ENCODE measurements around the gene TTC29. TPM values are rescaled to one million over a fixed set of nuclear protein-coding genes. Genes with fewer than 3 reads are reported as not detected.
"Not testable (repeated sequence)": the region's sequence is repeated elsewhere in the genome, so short reads cannot be mapped to it uniquely, and the experiment has no call there.

TTC29 gene
- total and polyA plus RNA-seq, 2 donors: 0.37 TPM; not detected in 1

DNA sequence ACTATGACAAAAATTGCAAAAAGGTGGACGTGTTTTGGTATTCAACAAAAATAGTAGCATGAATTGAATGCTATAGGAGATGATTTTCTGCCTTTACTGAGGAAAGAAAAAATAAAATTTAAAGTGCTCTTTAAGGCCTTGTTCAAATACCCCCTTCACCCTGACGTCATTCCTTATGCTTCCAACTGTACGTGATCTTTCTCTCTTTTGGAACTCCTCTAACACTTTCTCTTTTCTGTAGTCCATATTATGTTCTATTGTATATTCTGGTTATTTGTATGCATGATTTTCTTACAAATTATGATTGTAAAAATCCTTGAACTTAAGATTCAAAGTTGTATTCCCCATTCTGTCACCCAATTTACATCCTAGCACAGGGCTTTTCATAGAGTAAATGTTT lies 206.5 kb downstream of the TTC29 start:
- WGBS: 71% methylated on average over 3 of the region's 3 CpGs
- H3K27ac ChIP-seq (ENCODE audit: low read depth): no peak overlapping the region
- H3K4me1 ChIP-seq (ENCODE audit: insufficient read depth): no peaks in the 10 kb centered on the region
- no peak for DNase-seq (ENCODE audit: extremely low spot score)
- H3K4me3 ChIP-seq (ENCODE audit: low read depth, low read length): no peak overlapping the region
- no peaks in the 10 kb centered on the region for H3K36me3 ChIP-seq (ENCODE audit: insufficient read depth)

DNA sequence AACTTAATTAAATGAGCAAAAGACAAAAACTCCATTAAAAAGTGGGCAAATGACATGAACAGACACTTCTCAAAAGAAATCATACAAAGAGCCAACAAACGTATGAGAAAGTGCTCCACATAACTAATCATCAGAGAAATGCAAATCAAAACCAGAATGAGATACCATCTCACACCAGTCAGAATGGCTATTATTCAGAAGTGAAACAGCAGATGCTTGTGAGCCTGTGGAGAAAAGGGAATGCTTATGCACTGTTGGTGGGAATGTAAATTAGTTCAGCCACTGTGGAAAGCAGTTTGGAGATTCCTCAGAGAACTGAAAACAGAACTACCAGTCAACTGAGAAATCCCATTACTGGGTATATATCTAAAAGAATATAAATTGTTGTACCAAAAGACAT lies 222.1 kb downstream of the TTC29 start:
- 56% methylated on average over 1 of the region's 1 CpG for WGBS
- H3K36me3 ChIP-seq (ENCODE audit: insufficient read depth); DNase-seq (ENCODE audit: extremely low spot score): not testable (repeated sequence)

DNA sequence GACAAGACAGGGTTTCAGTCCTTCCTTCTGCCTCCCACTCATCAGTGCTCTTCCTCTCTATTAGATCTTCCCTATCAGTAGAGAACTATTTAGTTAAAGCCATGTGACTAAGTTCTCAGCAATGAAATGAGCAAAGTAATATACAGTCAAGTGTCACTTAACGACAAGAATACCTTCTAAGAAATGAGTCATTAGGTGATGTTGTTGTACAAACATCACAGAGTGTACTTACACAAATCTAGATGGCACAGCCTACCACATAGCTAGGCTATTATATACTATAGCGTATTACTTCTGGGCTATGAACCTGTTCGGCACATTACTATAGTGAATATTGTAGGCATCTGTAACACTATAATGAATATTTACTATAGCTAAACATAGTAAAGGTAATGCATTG lies 235.7 kb downstream of the TTC29 start:
- Histone ChIP-seq H3K4me3 (ENCODE audit: low read depth, low read length) (no peak overlapping the region), H3K4me1 (ENCODE audit: insufficient read depth) (no peaks in the 10 kb centered on the region), H3K36me3 (ENCODE audit: insufficient read depth) (no peaks in the 10 kb centered on the region), H3K27ac (ENCODE audit: low read depth) (no peak overlapping the region)
- 89% methylated on average over 3 of the region's 3 CpGs for WGBS
- DNase-seq (ENCODE audit: extremely low spot score): no peak

More for the DNA sequence above, 222.1 kb downstream of the TTC29 start:
- H3K27ac ChIP-seq (ENCODE audit: low read depth); H3K4me3 ChIP-seq (ENCODE audit: low read depth, low read length); H3K4me1 ChIP-seq (ENCODE audit: insufficient read depth): not testable (repeated sequence)

DNA sequence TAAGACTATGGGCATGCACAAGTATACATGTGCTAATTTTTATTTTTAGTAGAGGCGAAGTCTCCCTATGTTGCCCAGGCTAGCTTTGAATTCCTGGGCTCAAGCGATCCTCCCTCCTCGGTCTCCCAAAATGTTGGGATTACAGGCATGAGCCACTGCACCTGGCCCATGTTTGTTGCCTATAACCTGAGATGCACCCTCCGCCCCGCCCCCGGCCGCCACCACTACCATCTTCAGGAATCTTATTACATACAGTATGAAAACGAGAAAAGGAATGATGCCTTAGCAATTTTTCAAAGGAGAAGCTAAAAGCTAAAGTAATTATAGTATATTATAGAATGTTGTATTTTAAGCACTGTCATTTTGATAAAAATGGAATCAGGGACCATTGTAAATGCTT lies 245.8 kb downstream of the TTC29 start:
- no peak for DNase-seq (ENCODE audit: extremely low spot score)
- Histone ChIP-seq H3K4me1 (ENCODE audit: insufficient read depth) (no peaks in the 10 kb centered on the region), H3K4me3 (ENCODE audit: low read depth, low read length) (no peak overlapping the region), H3K27ac (ENCODE audit: low read depth) (no peak overlapping the region), H3K36me3 (ENCODE audit: insufficient read depth) (no peaks in the 10 kb centered on the region)
- WGBS: 87% methylated on average over 8 of the region's 8 CpGs

DNA sequence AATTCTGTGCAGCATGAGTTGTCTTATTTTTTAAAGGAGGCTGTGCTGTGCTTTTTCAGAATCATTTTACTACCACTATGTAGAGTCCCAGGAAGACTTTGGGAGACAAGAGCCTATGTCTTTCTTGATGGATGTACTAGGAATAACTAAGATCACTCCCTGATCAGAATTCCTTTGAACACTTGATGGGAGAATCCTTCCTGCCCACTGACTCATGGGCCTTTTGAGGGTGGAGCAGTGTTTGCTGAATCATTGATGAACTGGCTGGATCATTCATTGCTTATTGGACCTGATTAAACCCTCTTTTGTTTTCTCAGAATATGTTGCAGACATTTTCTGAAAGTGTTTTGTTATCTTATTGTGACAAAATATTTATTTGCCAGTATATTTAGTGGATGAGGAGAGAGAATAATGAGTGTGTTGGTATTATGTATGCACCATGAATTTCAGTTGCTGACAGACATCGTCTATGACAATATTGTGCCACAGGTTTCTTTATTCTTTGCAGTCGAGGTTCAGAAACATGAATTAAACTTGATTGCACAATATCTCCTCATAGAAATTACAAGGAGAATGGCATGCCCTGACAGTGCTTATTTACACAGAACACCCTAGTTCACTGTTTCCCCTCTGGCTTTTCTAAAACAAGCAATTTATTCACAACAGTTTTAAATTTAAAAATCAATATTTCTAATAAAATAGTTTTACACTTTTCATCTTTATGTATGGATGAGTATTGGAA lies 270.7 kb downstream of the TTC29 start:
- 77% methylated on average over 2 of the region's 2 CpGs for WGBS
- Histone ChIP-seq H3K4me1 (ENCODE audit: insufficient read depth) (no peaks in the 10 kb centered on the region), H3K36me3 (ENCODE audit: insufficient read depth) (no peaks in the 10 kb centered on the region), H3K4me3 (ENCODE audit: low read depth, low read length) (no peak overlapping the region), H3K27ac (ENCODE audit: low read depth) (no peak overlapping the region)
- no peak for DNase-seq (ENCODE audit: extremely low spot score)

DNA sequence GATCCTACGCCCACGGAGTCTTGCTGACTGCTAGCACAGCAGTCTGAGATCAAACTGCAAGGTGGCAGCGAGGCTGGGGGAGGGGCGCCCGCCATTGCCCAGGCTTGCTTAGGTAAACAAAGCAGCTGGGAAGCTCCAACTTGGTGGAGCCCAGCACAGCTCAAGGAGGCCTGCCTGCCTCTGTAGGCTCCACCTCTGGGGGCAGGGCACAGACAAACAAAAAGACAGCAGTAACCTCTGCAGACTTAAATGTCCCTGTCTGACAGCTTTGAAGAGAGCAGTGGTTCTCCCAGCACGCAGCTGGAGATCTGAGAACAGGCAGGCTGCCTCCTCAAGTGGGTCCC lies 281.7 kb downstream of the TTC29 start:
- H3K4me3 ChIP-seq (ENCODE audit: low read depth, low read length); H3K27ac ChIP-seq (ENCODE audit: low read depth); H3K36me3 ChIP-seq (ENCODE audit: insufficient read depth); H3K4me1 ChIP-seq (ENCODE audit: insufficient read depth); DNase-seq (ENCODE audit: extremely low spot score): not testable (repeated sequence)
- 54% methylated on average over 6 of the region's 6 CpGs for WGBS

DNA sequence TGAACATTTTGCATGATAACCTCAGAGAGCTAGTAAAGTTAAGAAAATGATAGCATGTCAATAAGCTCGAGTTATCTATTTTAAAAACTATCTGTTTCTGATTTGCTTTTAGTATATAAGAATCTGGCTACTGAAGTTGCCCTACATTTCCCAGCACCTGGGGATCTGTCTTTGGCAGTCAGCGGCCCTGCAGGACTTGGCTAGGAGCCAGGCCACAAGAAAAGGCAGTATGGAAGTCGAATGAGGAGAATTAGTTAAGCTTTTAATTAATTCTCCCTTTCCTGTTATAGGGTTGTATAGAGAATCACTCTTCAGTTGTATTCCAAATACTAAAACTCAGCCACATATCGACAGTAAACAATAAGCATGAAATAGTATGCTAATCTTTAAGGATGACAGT lies 284.3 kb downstream of the TTC29 start:
- Histone ChIP-seq H3K36me3 (ENCODE audit: insufficient read depth) (no peaks in the 10 kb centered on the region), H3K4me3 (ENCODE audit: low read depth, low read length) (no peak overlapping the region), H3K27ac (ENCODE audit: low read depth) (no peak overlapping the region), H3K4me1 (ENCODE audit: insufficient read depth) (no peaks in the 10 kb centered on the region)
- 36% methylated on average over 4 of the region's 4 CpGs for WGBS
- DNase-seq (ENCODE audit: extremely low spot score): no peak

All from urinary bladder (tissue), 4 donors.